Left colon (tissue), 2 donors: Measurements from ENCODE around the gene ACLY. TPM values are rescaled to one million over a fixed set of nuclear protein-coding genes. Genes with fewer than 3 reads are reported as not detected.
A peak's percentile ranks its signal among the peaks of the same experiment; 100 is the strongest.
"Not testable (repeated sequence)": the region's sequence is repeated elsewhere in the genome, so short reads cannot be mapped to it uniquely, and the experiment has no call there.

Experiments
- ATAC-seq: fragments of 200-7000 bp; cut with Tn5 transposase; one replicate; pipeline ENCODE4 v1.9.1; 2020; ENCODE audit warnings: mild to moderate bottlenecking, moderate library complexity
- DNase-seq, 2 donors: peaks; one replicate each; pipeline ENCODE4 v3.0.0-alpha.2; 2020
- intact Hi-C, 2 donors: fragments of 100-400 bp; cut with DNase I in 1 of 2; cut with micrococcal nuclease in 1 of 2; formaldehyde crosslinking; loops; one replicate each; pipeline versions ENCODE4 v1.11.2 to v1.14.0; 2022; cut with DNase I, micrococcal nuclease
- total RNA-seq, 2 donors: library from RNA; stranded (reverse); fragmentation: NEBNext Ultra II Directional; extraction: Animal tissue kit (Norgen Biotek cat#: 25700); gene quantifications; one replicate each; pipeline ENCODE4 v1.2.1, GENCODE V29; 2021
- donor health status: DM: no; HTN: no; CAD: no.
- donor health status: DM: yes; HTN: yes; CAD: no.

The ACLY gene
- total RNA-seq, 2 donors from 2014 or later, result 88.2 to 125 TPM

GRCh38 chr17:41860254-41860931, 58.4 kb downstream of the ACLY start:
- ATAC-seq, result no peak
- intact Hi-C loops, result no loop called here
- no peak for DNase-seq

- ATAC-seq, intact Hi-C loops, DNase-seq: not testable (repeated sequence)
Observed at GRCh38 chr17:41851382-41851781, 67.4 kb downstream of the ACLY start.

- DNase-seq, result no peak
- ATAC-seq, result no peak
- intact Hi-C loops, result no loop called here
Observed at GRCh38 chr17:41849251-41849990, 69.3 kb downstream of the ACLY start.

- intact Hi-C loops, result no loop called here
- no peak for DNase-seq
- ATAC-seq, result no peak
Observed at GRCh38 chr17:41848788-41849187, 70.0 kb downstream of the ACLY start.

GRCh38 chr17:41844971-41845370, 73.8 kb downstream of the ACLY start:
- DNase-seq (no peak), ATAC-seq (no peak)
- intact Hi-C loops, result no loop called here

- ATAC-seq, DNase-seq, intact Hi-C loops: not testable (repeated sequence)
Observed at GRCh38 chr17:41840781-41841180, 78.0 kb downstream of the ACLY start.

- ATAC-seq, DNase-seq, intact Hi-C loops: not testable (repeated sequence)
Observed at GRCh38 chr17:41839448-41839847, 79.3 kb downstream of the ACLY start.

- intact Hi-C loops, result no loop called here
- ATAC-seq (no peak), DNase-seq (no peak)
Observed at GRCh38 chr17:41837761-41838538, 80.8 kb downstream of the ACLY start, which contains the start of gene KLHL10. Gene KLHL10 (plus strand): TSS chr17:41837825. CDS start chr17:41837933, 108 bp downstream.

- ATAC-seq, result peak; percentile 10
- no peak for DNase-seq
- intact Hi-C loops, result no loop called here
Observed at GRCh38 chr17:41836550-41837196, 82.1 kb downstream of the ACLY start.

GRCh38 chr17:41835800-41836549, 82.8 kb downstream of the ACLY start, which contains the start of gene NT5C3B:
Gene NT5C3B (minus strand): TSS chr17:41836232. CDS start chr17:41836193, 39 bp downstream.
- ATAC-seq (peak; percentile 95), DNase-seq (peak; percentile 35 to 59)
- intact Hi-C loops, result no loop called here

- ATAC-seq, result peak; percentile 33
- intact Hi-C loops, result no loop called here
- no peak for DNase-seq
Observed at GRCh38 chr17:41835214-41835799, 83.4 kb downstream of the ACLY start.

- intact Hi-C loops, DNase-seq, ATAC-seq: not testable (repeated sequence)
Observed at GRCh38 chr17:41829961-41830360, 88.8 kb downstream of the ACLY start.

- intact Hi-C loops, result no loop called here
- DNase-seq, result no peak
- no peak for ATAC-seq
Observed at GRCh38 chr17:41825175-41825845, 93.4 kb downstream of the ACLY start.

- no peak for DNase-seq
Observed at GRCh38 chr17:41824086-41824485, 94.7 kb downstream of the ACLY start.

GRCh38 chr17:41823580-41823979, 95.2 kb downstream of the ACLY start:
- ATAC-seq, result no peak
- no peak for DNase-seq
- intact Hi-C loops, result no loop called here

More at GRCh38 chr17:41824086-41824485, 94.7 kb downstream of the ACLY start:
- ATAC-seq, result no peak
- intact Hi-C loops, result no loop called here

- ATAC-seq (no peak), DNase-seq (no peak)
Observed at GRCh38 chr17:41823141-41823524, 95.6 kb downstream of the ACLY start.

More at GRCh38 chr17:41823141-41823524, 95.6 kb downstream of the ACLY start:
- intact Hi-C loops, result no loop called here
